Mononuclear cell (primary cell): ENCODE measurements around the gene PYROXD2. TPM values are rescaled to one million over a fixed set of nuclear protein-coding genes. Genes with fewer than 3 reads are reported as not detected.

ENCODE experiments used
- H3K27me3 ChIP-seq: 2 replicates; pipeline ENCODE4 v1.6.0; 2011; ENCODE audit warnings: low read length, control low read depth; ENCODE audit not compliant: insufficient read depth
- H3K4me1 ChIP-seq: 2 replicates; pipeline ENCODE4 v1.5.1; 2011; ENCODE audit warnings: mild to moderate bottlenecking, low read length, control low read depth; ENCODE audit not compliant: insufficient read depth
- H3K4me3 ChIP-seq: 2 replicates; pipeline ENCODE4 v1.5.1; 2011; ENCODE audit warnings: mild to moderate bottlenecking, low read length, moderate library complexity
- H3K9me3 ChIP-seq: 2 replicates; pipeline ENCODE4 v1.5.1; 2011; ENCODE audit warnings: low read depth, mild to moderate bottlenecking, control low read depth, low read length
- total RNA-seq: library from RNA; depleted of rRNA; stranded (reverse); fragments of >200 nt; gene quantifications from one replicate; pipeline ENCODE4 v1.2.3, GENCODE V29; 2012

The PYROXD2 gene
- total RNA-seq, 1 donor: 2.2 TPM

GRCh38 chr10:98374217-98374985 lies 40.6 kb downstream of the PYROXD2 start:
- H3K4me3 ChIP-seq: no peak overlapping the region
- no peaks in the 10 kb centered on the region for H3K4me1 ChIP-seq
- no peaks in the 10 kb centered on the region for H3K9me3 ChIP-seq
- no peaks in the 10 kb centered on the region for H3K27me3 ChIP-seq

- Histone ChIP-seq H3K27me3 (no peaks in the 10 kb centered on the region), H3K9me3 (no peaks in the 10 kb centered on the region), H3K4me1 (no peaks in the 10 kb centered on the region), H3K4me3 (no peak overlapping the region)
Observed at GRCh38 chr10:98373260-98374040, 41.5 kb downstream of the PYROXD2 start.

DNA sequence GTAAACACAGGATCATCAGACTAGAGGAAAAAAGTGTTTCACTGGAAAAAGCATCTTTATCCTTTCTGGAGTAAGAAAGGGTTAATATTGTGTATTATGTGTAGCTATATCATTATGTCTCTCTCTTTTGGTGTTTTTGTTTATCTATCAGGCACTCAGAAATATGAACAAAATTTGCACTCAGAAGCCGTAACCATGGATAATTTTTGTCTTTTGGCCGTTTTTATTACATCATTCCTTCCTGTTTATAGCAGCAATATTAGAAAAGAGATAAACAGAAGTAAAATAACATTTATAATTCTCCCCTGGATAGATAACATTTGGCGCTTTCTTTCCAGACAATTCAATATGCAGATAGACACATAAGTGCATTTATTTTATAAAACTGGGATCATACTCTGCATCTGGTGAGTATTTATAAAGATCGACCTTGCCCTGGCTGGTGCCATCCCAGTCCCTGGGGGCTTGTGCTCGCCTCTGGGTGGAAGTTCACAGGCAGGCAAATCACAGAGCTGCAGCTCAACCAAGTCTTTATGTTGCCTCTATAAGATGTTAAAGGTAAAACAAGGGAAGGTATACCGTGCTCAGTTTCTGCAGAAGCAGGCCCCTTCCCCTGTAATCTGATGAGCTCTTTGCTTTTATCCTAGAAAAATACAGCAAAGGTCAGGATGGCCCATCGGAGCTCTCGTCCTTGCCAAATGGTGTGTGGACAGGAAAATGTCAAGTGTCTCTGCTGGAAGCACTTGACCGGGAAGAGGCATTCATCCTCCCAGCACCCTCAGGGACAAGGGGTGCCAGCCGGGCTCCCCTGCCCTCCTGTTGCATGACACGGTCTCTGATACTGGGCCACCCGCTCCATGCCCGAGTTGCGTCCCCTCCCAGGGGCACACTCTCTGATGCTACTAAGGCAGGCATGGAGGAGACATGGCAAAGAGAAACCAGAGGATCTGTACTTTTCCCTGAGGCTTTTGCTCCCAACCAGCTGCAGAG lies 43.9 kb downstream of the PYROXD2 start:
- Histone ChIP-seq H3K4me1 (no peaks in the 10 kb centered on the region), H3K9me3 (no peaks in the 10 kb centered on the region), H3K27me3 (no peaks in the 10 kb centered on the region), H3K4me3 (no peak overlapping the region)

DNA sequence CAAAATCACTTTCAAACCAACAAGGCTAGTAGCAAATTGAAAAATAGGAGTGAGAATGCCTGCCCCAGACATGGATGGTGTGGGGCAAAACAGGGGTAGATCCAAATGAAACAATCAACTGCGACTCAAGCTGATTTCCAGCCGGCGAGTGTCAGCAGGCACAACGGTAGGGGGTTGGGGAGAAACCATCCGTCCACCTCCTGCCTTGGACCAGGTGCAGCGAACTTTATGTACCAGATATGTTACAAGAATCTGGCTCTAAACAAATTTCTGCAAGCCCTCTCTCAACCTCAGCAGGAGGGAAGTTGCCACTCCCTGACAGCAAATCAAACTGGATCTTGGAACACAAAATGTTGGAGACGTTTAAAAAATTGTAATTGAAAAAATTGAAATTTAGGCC lies 45.2 kb downstream of the PYROXD2 start:
- H3K4me3 ChIP-seq: no peak overlapping the region
- H3K27me3 ChIP-seq: no peaks in the 10 kb centered on the region
- no peaks in the 10 kb centered on the region for H3K9me3 ChIP-seq
- H3K4me1 ChIP-seq: no peaks in the 10 kb centered on the region

- H3K27me3 ChIP-seq: no peaks in the 10 kb centered on the region
- no peak overlapping the region for H3K4me3 ChIP-seq
- H3K9me3 ChIP-seq: no peaks in the 10 kb centered on the region
- H3K4me1 ChIP-seq: no peaks in the 10 kb centered on the region
Observed at GRCh38 chr10:98368644-98369043, 46.3 kb downstream of the PYROXD2 start.

DNA sequence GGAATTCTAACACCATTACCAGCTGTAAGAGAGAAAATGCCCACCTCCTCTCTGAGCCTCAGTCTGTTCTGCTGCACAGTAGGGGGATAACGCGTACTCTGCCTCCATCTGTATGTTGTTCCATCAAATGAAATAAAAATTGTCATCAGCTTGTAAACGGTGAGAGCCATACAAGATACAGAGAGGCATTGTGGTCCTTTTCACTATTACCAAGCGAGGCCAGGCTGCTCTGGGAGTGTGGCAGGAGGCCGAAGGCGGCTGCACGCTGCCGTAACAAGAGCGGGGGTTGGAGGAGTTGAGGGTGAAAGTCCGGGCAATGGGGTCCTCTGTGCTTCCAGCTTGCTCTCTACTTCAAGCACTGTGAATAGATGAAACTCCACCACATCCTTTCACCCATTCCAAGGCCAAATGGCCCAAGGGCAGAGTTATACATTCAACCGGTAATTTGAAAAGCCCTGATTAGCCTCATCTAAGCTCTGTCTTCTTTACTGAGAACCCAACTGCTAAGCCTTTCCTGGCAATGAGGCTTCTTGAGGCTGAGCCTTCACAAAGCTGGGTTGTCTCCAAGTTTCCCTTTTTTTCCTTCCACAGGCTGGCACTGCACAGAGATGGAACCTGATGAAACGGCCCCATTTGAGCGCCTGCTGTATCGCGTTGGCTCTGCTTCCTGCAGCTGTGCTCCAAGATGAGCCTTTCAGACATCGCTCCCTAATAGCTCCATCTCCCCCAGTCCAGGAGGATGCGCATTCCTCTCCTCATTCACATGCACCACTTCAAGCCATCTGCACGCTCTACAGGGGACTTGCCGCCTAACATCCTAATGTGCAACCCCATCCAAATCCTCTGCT lies 47.2 kb downstream of the PYROXD2 start:
- no peaks in the 10 kb centered on the region for H3K9me3 ChIP-seq
- H3K4me1 ChIP-seq: no peaks in the 10 kb centered on the region
- H3K27me3 ChIP-seq: no peaks in the 10 kb centered on the region
- H3K4me3 ChIP-seq: no peak overlapping the region

DNA sequence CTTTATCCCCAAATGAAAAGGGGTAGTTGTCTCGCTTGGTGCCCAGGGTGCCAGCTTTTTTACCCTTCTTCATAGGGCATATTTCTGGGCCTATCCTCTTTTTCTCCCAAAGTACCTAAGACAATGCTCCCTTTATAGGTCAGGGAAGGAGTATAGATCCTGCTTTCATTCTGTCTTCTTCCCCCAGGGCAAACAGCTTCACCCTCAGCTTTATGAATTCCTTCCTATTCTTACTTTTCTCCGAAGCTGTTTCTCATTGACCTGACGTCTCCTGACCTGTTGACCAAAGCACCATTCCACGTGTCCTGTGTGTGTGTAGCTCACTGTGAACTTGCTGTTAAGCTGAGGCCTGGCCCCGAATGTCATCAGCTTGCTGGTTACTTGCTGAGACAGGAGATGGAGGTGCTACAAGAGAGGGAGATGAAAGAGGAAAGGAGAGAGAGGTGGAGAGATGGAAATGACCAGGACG lies 48.9 kb downstream of the PYROXD2 start:
- Histone ChIP-seq H3K27me3 (no peaks in the 10 kb centered on the region), H3K9me3 (no peaks in the 10 kb centered on the region), H3K4me3 (no peak overlapping the region), H3K4me1 (no peaks in the 10 kb centered on the region)

GRCh38 chr10:98365406-98366061 lies 49.4 kb downstream of the PYROXD2 start:
- H3K4me3 ChIP-seq: no peak overlapping the region
- no peaks in the 10 kb centered on the region for H3K4me1 ChIP-seq
- no peaks in the 10 kb centered on the region for H3K27me3 ChIP-seq
- no peaks in the 10 kb centered on the region for H3K9me3 ChIP-seq

GRCh38 chr10:98364432-98365102 lies 50.4 kb downstream of the PYROXD2 start:
- Histone ChIP-seq H3K9me3 (no peaks in the 10 kb centered on the region), H3K4me1 (no peaks in the 10 kb centered on the region), H3K27me3 (no peaks in the 10 kb centered on the region), H3K4me3 (no peak overlapping the region)

GRCh38 chr10:98363220-98363619 lies 51.8 kb downstream of the PYROXD2 start:
- H3K4me1 ChIP-seq: no peaks in the 10 kb centered on the region
- H3K27me3 ChIP-seq: no peaks in the 10 kb centered on the region
- no peaks in the 10 kb centered on the region for H3K9me3 ChIP-seq
- H3K4me3 ChIP-seq: no peak overlapping the region

DNA sequence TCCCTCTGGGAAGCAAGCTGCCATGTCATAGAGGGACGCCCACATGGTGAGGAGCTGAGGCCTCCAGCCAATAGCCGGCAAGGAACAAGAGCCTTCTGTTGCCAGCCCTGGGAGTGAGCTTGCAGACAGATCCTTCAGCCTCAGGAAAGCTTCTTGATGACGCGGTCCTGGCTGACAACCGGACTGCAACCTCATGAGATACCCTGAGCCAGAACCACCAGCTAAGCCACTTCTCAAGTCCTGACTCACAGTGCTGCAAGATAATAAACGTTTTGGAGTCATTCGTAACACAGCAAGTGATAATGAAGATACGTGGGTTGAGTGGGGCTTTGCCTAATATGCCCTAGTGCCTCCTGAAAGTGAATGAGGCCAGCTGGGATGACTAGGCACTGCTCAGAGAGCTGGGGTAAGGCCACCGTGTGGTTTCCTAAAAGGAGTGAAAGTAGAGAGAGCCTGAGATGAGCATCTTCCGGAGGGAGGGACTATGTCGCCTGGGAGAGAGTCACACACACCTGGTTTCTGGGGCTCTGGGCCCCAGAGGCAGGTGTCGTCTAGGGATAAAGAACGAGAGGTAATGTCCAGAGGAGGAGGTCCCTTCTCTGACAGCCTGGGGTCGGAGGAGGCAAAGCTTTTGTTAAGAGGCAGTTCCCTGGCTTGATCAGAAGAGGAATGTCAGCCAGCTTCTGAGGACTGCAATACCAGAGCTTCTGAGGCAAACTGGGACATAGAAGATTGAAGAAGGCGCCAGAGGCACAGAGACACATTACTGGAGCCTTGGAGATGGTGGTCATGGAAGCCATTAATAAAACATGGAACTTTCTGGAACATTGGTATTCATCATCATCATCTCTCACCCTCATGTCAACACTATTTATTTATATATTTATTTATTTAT lies 53.6 kb downstream of the PYROXD2 start:
- Histone ChIP-seq H3K4me1 (no peaks in the 10 kb centered on the region), H3K9me3 (no peaks in the 10 kb centered on the region), H3K27me3 (no peaks in the 10 kb centered on the region), H3K4me3 (no peak overlapping the region)

GRCh38 chr10:98357194-98357822 lies 57.7 kb downstream of the PYROXD2 start:
- Histone ChIP-seq H3K4me3 (no peak overlapping the region), H3K9me3 (no peaks in the 10 kb centered on the region), H3K4me1 (peaks cover 13% of the 10 kb centered on the region), H3K27me3 (no peaks in the 10 kb centered on the region)
